ENCODE results near the gene DIRAS2.

DNA sequence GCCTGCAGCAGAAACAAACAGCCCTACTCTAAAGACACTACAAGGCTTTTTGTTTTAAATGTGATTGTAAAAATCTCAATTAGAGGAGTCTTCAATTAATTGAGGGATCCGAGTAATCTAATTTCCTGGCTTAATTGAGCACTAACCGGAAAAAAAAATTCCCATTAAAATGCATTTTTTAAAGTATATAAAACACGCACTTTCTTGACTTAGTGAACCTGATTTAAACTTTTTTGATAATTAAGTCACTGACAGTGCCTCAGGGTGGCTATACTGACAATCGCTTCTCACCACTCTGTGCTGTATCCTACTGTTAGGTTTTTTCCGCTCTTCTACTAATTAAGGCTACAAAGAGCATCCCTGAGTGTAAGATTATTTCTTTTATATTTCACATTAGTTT lies 44.4 kb downstream of the DIRAS2 start:
- TF ChIP-seq FOXC1 (CRISPR knock-in tag; IDR thresholded peaks at IDR 0.05; ENCODE audit: borderline replicate concordance): no peak
- TF ChIP-seq SP1 (IDR thresholded peaks at IDR 0.05): no peak
- no peak for TF ChIP-seq SP1 (CRISPR knock-in tag; IDR thresholded peaks at IDR 0.05)
- no peak for TF ChIP-seq ZFP1 (CRISPR knock-in tag; IDR thresholded peaks at IDR 0.05)
- TF ChIP-seq ZBTB21 (CRISPR knock-in tag; IDR thresholded peaks at IDR 0.05): no peak
- no peak for TF ChIP-seq FOXM1 (CRISPR knock-in tag; IDR thresholded peaks at IDR 0.05)
- TF ChIP-seq ZNF446 (CRISPR knock-in tag; IDR thresholded peaks at IDR 0.05): no peak
- TF ChIP-seq HDAC6 (IDR thresholded peaks at IDR 0.05; ENCODE audit: low read depth, low read length): no peak
- TF ChIP-seq, protein P1, sequence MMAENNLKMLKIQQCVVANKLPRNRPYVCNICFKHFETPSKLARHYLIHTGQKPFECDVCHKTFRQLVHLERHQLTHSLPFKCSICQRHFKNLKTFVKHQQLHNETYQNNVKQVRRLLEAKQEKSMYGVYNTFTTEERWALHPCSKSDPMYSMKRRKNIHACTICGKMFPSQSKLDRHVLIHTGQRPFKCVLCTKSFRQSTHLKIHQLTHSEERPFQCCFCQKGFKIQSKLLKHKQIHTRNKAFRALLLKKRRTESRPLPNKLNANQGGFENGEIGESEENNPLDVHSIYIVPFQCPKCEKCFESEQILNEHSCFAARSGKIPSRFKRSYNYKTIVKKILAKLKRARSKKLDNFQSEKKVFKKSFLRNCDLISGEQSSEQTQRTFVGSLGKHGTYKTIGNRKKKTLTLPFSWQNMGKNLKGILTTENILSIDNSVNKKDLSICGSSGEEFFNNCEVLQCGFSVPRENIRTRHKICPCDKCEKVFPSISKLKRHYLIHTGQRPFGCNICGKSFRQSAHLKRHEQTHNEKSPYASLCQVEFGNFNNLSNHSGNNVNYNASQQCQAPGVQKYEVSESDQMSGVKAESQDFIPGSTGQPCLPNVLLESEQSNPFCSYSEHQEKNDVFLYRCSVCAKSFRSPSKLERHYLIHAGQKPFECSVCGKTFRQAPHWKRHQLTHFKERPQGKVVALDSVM (CRISPR knock-in tag; IDR thresholded peaks at IDR 0.05): no peak
- TF ChIP-seq, protein P2, sequence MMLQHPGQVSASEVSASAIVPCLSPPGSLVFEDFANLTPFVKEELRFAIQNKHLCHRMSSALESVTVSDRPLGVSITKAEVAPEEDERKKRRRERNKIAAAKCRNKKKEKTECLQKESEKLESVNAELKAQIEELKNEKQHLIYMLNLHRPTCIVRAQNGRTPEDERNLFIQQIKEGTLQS (CRISPR knock-in tag; IDR thresholded peaks at IDR 0.05): no peak
- TF ChIP-seq, protein P3, sequence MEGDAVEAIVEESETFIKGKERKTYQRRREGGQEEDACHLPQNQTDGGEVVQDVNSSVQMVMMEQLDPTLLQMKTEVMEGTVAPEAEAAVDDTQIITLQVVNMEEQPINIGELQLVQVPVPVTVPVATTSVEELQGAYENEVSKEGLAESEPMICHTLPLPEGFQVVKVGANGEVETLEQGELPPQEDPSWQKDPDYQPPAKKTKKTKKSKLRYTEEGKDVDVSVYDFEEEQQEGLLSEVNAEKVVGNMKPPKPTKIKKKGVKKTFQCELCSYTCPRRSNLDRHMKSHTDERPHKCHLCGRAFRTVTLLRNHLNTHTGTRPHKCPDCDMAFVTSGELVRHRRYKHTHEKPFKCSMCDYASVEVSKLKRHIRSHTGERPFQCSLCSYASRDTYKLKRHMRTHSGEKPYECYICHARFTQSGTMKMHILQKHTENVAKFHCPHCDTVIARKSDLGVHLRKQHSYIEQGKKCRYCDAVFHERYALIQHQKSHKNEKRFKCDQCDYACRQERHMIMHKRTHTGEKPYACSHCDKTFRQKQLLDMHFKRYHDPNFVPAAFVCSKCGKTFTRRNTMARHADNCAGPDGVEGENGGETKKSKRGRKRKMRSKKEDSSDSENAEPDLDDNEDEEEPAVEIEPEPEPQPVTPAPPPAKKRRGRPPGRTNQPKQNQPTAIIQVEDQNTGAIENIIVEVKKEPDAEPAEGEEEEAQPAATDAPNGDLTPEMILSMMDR (CRISPR knock-in tag; IDR thresholded peaks at IDR 0.05): no peak
- TF ChIP-seq, protein P4, sequence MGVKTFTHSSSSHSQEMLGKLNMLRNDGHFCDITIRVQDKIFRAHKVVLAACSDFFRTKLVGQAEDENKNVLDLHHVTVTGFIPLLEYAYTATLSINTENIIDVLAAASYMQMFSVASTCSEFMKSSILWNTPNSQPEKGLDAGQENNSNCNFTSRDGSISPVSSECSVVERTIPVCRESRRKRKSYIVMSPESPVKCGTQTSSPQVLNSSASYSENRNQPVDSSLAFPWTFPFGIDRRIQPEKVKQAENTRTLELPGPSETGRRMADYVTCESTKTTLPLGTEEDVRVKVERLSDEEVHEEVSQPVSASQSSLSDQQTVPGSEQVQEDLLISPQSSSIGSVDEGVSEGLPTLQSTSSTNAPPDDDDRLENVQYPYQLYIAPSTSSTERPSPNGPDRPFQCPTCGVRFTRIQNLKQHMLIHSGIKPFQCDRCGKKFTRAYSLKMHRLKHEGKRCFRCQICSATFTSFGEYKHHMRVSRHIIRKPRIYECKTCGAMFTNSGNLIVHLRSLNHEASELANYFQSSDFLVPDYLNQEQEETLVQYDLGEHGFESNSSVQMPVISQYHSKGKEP (CRISPR knock-in tag; IDR thresholded peaks at IDR 0.05): no peak
- TF ChIP-seq, protein P5, sequence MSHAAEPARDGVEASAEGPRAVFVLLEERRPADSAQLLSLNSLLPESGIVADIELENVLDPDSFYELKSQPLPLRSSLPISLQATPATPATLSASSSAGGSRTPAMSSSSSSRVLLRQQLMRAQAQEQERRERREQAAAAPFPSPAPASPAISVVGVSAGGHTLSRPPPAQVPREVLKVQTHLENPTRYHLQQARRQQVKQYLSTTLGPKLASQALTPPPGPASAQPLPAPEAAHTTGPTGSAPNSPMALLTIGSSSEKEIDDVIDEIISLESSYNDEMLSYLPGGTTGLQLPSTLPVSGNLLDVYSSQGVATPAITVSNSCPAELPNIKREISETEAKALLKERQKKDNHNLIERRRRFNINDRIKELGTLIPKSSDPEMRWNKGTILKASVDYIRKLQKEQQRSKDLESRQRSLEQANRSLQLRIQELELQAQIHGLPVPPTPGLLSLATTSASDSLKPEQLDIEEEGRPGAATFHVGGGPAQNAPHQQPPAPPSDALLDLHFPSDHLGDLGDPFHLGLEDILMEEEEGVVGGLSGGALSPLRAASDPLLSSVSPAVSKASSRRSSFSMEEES (CRISPR knock-in tag; IDR thresholded peaks at IDR 0.05): no peak
